Measurements from ENCODE around the gene SSR1.

DNA sequence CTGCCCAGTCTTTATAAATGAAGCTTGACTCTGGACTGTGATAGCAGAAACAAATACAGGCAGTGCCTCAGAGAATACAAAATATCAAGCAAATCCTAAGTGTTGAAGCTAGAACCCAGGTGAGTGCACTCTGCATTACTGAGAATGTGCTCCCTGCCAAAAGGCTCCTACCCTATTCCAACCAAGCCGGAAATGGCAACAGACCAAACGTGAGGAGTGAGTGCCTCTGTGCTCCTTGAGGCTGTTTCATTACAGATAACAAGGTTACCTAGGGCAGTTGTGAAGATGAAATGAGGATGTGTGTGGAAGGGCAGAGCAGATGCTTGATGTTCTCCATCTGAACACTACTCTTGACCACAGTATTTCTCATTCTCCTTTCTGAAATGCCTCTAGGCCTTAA lies 29.3 kb downstream of the SSR1 start:
- TF ChIP-seq CTCF (IDR thresholded peaks at IDR 0.05) (no peak), POLR2A (IDR thresholded peaks at IDR 0.05) (no peak), EP300 (IDR thresholded peaks at IDR 0.05) (no peak), POLR2AphosphoS5 (IDR thresholded peaks at IDR 0.05) (no peak)
